Vein endothelial cell (primary cell): ENCODE measurements around the gene DSC1. TPM values are rescaled to one million over a fixed set of nuclear protein-coding genes. Genes with fewer than 3 reads are reported as not detected.

ENCODE experiments used
- total RNA-seq: library from RNA; depleted of rRNA; stranded (reverse); fragments of >200 nt; gene quantifications from 2 replicates; pipeline ENCODE4 v1.2.3, GENCODE V29; 2012

DSC1 gene
- total RNA-seq = not detected in 2 replicates

DNA sequence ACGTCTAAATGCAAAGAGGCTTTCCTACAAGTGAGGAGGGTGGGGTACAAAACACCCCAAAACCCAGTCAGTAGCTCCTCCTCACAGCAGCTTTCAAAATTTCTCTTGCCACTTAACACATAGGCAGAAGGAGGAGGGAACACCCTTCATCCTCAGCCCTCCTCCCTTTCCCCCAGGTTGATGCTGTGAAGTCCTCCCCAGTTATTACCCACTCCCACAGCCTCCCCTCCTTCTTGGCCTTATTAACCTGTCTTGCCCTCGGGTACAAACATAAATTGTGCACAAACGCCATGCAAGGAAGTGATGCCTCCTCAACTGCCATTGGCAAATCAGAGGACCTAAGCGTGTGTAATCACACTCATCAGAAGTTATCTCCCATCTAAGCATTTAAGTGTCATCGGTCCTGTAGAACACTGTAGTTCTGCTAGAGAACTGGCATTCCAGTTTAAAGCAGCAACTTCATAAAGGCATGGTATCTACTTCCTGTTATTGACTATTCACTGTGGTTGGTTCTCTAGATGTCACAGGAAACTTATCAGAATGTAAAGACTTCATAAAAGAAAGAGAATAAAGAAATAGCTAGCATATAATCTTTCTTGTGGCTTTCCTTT is at the start of gene DSC1:
Gene DSC1 (minus strand): TSS at position 32 of the 611 bp plus-strand sequence. CDS start 262 bp downstream, outside the sequence.

DNA sequence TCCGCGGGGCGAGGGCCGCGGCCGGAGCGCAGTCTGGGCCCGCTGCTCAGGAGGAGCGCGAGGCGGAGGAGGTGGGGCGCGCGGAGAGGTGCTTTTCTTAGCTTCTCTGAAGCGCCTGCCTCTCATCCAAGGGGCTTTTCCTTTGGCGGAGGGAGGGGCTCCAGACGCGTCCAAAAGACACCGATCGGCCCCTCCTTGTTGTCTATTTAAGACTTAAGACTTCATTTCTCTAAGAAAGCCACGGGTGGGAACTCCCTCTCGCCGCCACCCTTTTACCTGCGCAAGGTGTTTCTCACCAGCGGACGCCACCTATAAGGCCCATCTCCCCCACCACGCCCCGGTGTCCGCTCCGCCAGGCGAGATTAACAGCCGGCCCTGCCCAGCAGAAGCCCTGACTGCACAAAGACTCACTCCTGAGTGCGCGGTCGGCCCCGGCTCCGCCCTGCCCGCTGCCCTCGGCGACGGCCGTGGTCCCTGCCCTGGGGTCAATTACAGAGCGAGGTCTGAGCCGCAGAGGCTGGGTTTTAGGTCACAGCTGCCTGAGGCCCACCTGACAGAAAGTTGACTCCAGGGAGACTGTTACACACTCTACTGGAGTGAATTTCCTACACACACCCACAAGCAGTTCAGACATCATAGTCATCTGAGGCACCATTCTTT is 60.5 kb downstream of the DSC1 start, which contains the start of gene DSC2:
Gene DSC2 (minus strand): TSS at position 397 of the 660 bp plus-strand sequence. CDS start 450 bp downstream, outside the sequence.

Other genes starting within 250 kb of the DSC1 start
- gene DSC3, start 120.1 kb downstream of the DSC1 start, total RNA-seq = 0.10 and 0.33 TPM in 2 replicates
- not detected in 2 replicates for gene DSC2, start 60.4 kb downstream of the DSC1 start, total RNA-seq
- not detected in 2 replicates for gene DSG1, start 155.3 kb upstream of the DSC1 start, total RNA-seq
- not detected in 2 replicates for gene DSG4, start 213.9 kb upstream of the DSC1 start, total RNA-seq